Measurements from ENCODE around the gene UBE4B. TPM values are rescaled to one million over a fixed set of nuclear protein-coding genes. Genes with fewer than 3 reads are reported as not detected.

The UBE4B gene
- total RNA-seq, 1 experiment from 2014 or later, result 44.7 TPM

DNA sequence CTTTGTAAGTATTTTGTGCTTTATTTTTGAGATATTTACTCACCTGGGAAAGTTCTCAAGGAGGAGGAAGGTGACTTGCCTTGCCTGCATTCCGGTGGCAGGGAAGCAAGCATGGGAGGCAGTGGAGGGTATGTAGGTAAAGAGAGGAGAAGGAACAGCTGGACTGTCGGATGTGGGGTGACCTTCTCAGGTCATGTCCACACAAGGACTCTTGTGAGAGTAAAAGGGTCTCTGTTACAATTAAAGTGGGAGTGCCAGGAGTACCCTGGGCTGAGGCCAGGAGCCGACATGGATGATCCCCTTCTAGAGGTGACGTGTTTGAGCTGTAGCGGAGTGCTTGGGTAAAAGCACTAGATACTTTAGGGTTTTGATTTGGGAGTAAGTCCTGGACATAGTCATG lies 25.0 kb downstream of the UBE4B start:
- H3K36me3 ChIP-seq (ENCODE audit: control insufficient read depth in 1 of 2, insufficient read depth in 2 of 2, low read length in 2 of 2), result no peaks in the 10 kb centered on the region
- ChIA-PET RAD21 (ENCODE audit: low non-redundant PET in 1 of 2, low total read pairs in 2 of 2, uncharacterized antibody in 2 of 2, unreplicated experiment in 2 of 2) (no interaction called here), POLR2A (no interaction called here), CTCF (no interaction called here)
- no peak overlapping the region for H3K4me2 ChIP-seq (ENCODE audit: low read length)
- H3K27me3 ChIP-seq (ENCODE audit: insufficient read depth, low read length), result no peaks in the 10 kb centered on the region
- intact Hi-C loops (cut with micrococcal nuclease), result no loop called here
- DNase-seq (ENCODE audit: low read depth, low spot score), result no peak
- H4K20me1 ChIP-seq (ENCODE audit: insufficient read depth), result no peaks in the 10 kb centered on the region
- BruUV-seq (replicated peaks), result no TSS peak
- ATAC-seq, result no peak
- no peaks in the 10 kb centered on the region for H3K4me1 ChIP-seq (ENCODE audit: control insufficient read depth in 1 of 2, insufficient read depth in 2 of 2, low read length in 2 of 2)
- no peak overlapping the region for H3K9ac ChIP-seq (ENCODE audit: low read length)
- H3K9me3 ChIP-seq (ENCODE audit: control insufficient read depth in 1 of 2, insufficient read depth in 1 of 2, low read depth in 1 of 2, low read length in 2 of 2), result no peaks in the 10 kb centered on the region
- no peak for TF ChIP-seq FOSL1 (IDR thresholded peaks at IDR 0.05; ENCODE audit: low read depth)
- TF ChIP-seq MAX (IDR thresholded peaks at IDR 0.05), result no peak
- no peak for TF ChIP-seq POLR2A (IDR thresholded peaks at IDR 0.05; ENCODE audit: borderline replicate concordance, extremely low read depth, insufficient read depth, insufficient read length)
- no peak for TF ChIP-seq JUND (IDR thresholded peaks at IDR 0.05)
- no peak for TF ChIP-seq SRF (IDR thresholded peaks at IDR 0.05; ENCODE audit: low read depth)
- no peak for TF ChIP-seq ZFX (IDR thresholded peaks at IDR 0.05)
- no peak for TF ChIP-seq SP1 (IDR thresholded peaks at IDR 0.05; ENCODE audit: low read depth)
- no peak for TF ChIP-seq EZH2 (IDR thresholded peaks at IDR 0.05)
- TF ChIP-seq YY1 (IDR thresholded peaks at IDR 0.05; ENCODE audit: extremely low read depth, insufficient replicate concordance, low read depth, low read length), result no peak
- TF ChIP-seq RAD21 (IDR thresholded peaks at IDR 0.05; ENCODE audit: low read depth), result no peak
- TF ChIP-seq ATF3 (IDR thresholded peaks at IDR 0.05), result no peak
- no peak for TF ChIP-seq ZNF274 (IDR thresholded peaks at IDR 0.05; ENCODE audit: low read depth, low read length)
- no peak for TF ChIP-seq ELF1 (IDR thresholded peaks at IDR 0.05; ENCODE audit: borderline replicate concordance, low read depth)
- TF ChIP-seq TCF7L2 (IDR thresholded peaks at IDR 0.05; ENCODE audit: borderline replicate concordance, extremely low read depth, insufficient read depth, insufficient read length), result no peak
- H3K27ac ChIP-seq (ENCODE audit: low read depth, low read length), result no peak overlapping the region
- no peaks in the 10 kb centered on the region for H3K9me2 ChIP-seq (ENCODE audit: insufficient read depth)
- no peak overlapping the region for H3K4me3 ChIP-seq (replicated peaks in 1 of 2; ENCODE audit: low read depth in 1 of 2, low read length in 2 of 2)
- peaks cover 68% of the 10 kb centered on the region for H3K79me2 ChIP-seq (ENCODE audit: insufficient read depth, low read length)
- H2AFZ ChIP-seq (ENCODE audit: low read depth, low read length, poor library complexity, severe bottlenecking), result no peak overlapping the region

DNA sequence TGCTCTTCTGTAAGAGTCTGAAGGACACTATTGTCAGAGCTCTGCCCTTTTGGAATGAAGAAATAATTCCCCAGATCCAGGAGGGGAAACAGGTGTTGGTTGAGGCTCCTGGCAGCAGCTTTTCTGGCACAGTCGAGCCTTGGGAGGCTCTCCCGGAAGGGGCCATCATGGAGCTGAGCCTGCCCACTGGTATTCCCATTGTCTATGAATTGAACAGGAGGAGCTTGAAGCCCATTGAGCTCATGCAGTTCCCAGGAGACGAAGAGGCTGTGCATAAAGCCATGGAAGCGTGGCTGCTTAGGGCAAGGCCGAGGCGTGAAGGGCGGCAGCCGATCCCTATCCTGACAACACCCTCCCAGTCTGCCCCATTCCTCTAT lies 26.6 kb downstream of the UBE4B start:
- no peak for ATAC-seq
- Histone ChIP-seq H3K79me2 (ENCODE audit: insufficient read depth, low read length) (peaks cover 62% of the 10 kb centered on the region), H3K4me3 (replicated peaks in 1 of 2; ENCODE audit: low read depth in 1 of 2, low read length in 2 of 2) (no peak overlapping the region), H3K4me2 (ENCODE audit: low read length) (no peak overlapping the region), H3K4me1 (ENCODE audit: control insufficient read depth in 1 of 2, insufficient read depth in 2 of 2, low read length in 2 of 2) (no peaks in the 10 kb centered on the region), H3K27me3 (ENCODE audit: insufficient read depth, low read length) (no peaks in the 10 kb centered on the region), H3K9me2 (ENCODE audit: insufficient read depth) (no peaks in the 10 kb centered on the region), H4K20me1 (ENCODE audit: insufficient read depth) (no peaks in the 10 kb centered on the region), H3K36me3 (ENCODE audit: control insufficient read depth in 1 of 2, insufficient read depth in 2 of 2, low read length in 2 of 2) (no peaks in the 10 kb centered on the region), H3K27ac (ENCODE audit: low read depth, low read length) (no peak overlapping the region), H3K9me3 (ENCODE audit: control insufficient read depth in 1 of 2, insufficient read depth in 1 of 2, low read depth in 1 of 2, low read length in 2 of 2) (no peaks in the 10 kb centered on the region), H3K9ac (ENCODE audit: low read length) (no peak overlapping the region), H2AFZ (ENCODE audit: low read depth, low read length, poor library complexity, severe bottlenecking) (no peak overlapping the region)
- TF ChIP-seq SP1 (IDR thresholded peaks at IDR 0.05; ENCODE audit: low read depth) (no peak), EGR1 (IDR thresholded peaks at IDR 0.05; ENCODE audit: low read depth) (no peak), REST (IDR thresholded peaks at IDR 0.05; ENCODE audit: low read depth) (no peak), RAD21 (IDR thresholded peaks at IDR 0.05; ENCODE audit: low read depth) (no peak), JUND (IDR thresholded peaks at IDR 0.05) (no peak), ELF1 (IDR thresholded peaks at IDR 0.05; ENCODE audit: borderline replicate concordance, low read depth) (no peak), MAX (IDR thresholded peaks at IDR 0.05) (no peak), TCF7L2 (IDR thresholded peaks at IDR 0.05; ENCODE audit: borderline replicate concordance, extremely low read depth, insufficient read depth, insufficient read length) (no peak), ATF3 (IDR thresholded peaks at IDR 0.05) (no peak), FOSL1 (IDR thresholded peaks at IDR 0.05; ENCODE audit: low read depth) (no peak), CEBPB (IDR thresholded peaks at IDR 0.05; ENCODE audit: low read depth) (no peak), ZNF274 (IDR thresholded peaks at IDR 0.05; ENCODE audit: low read depth, low read length) (no peak)
- no TSS peak for BruUV-seq (replicated peaks)
- ChIA-PET RAD21 (ENCODE audit: low non-redundant PET in 1 of 2, low total read pairs in 2 of 2, uncharacterized antibody in 2 of 2, unreplicated experiment in 2 of 2) (no interaction called here), CTCF (no interaction called here), POLR2A (no interaction called here)
- intact Hi-C loops (cut with micrococcal nuclease), result no loop called here
- DNase-seq (ENCODE audit: low read depth, low spot score), result no peak
